IMR-90 (cell line): Measurements from ENCODE around the gene PSMA8. TPM values are rescaled to one million over a fixed set of nuclear protein-coding genes. Genes with fewer than 3 reads are reported as not detected.

ENCODE experiments used
- ATAC-seq: fragments of 200-7000 bp; cut with Tn5 transposase; 2 replicates; pipeline ENCODE4 v1.9.1; 2020; ENCODE audit warnings: low read depth, mild to moderate bottlenecking, moderate library complexity
- BruUV-seq: library from RNA; stranded (reverse); fragments of 400-500 nt; replicated peaks from 2 replicates; lab custom pipeline; 2021; lab: Mats Ljungman, UMichigan
- CTCF ChIA-PET: fragments of 300-600 bp; formaldehyde crosslinking; extraction: SDS; loops from one replicate; lab custom pipeline; 2021; ENCODE audit warnings: antibody characterized with exemption; lab: Yijun Ruan, JAX
- POLR2A ChIA-PET: fragments of 300-600 bp; sonication (Branson Sonifier 250); formaldehyde crosslinking; loops from one replicate; lab custom pipeline; 2022; ENCODE audit warnings: antibody characterized with exemption; ENCODE audit not compliant: unreplicated experiment; lab: Charles Lee
- DNase-seq: peaks from one replicate; pipeline ENCODE4 v3.0.0; 2013
- H2AFZ ChIP-seq: replicated peaks from 2 replicates; pipeline ENCODE3; 2013; ENCODE audit warnings: low read length, mild to moderate bottlenecking; ENCODE audit not compliant: poor library complexity
- H2AK5ac ChIP-seq: 2 replicates; pipeline ENCODE4 v1.6.1; 2013; ENCODE audit warnings: low read depth, low read length, inconsistent platforms
- H2AK9ac ChIP-seq: replicated peaks from 2 replicates; pipeline ENCODE3; 2013; ENCODE audit warnings: mild to moderate bottlenecking, low read depth, low read length, moderate library complexity; ENCODE audit not compliant: poor library complexity
- H2BK120ac ChIP-seq: 2 replicates; pipeline ENCODE4 v1.6.1; 2013; ENCODE audit warnings: low read depth, low read length, inconsistent platforms
- H2BK15ac ChIP-seq: 3 replicates; pipeline ENCODE4 v1.6.1; 2013; ENCODE audit warnings: low read depth, low read length, inconsistent platforms
- H2BK20ac ChIP-seq: 2 replicates; pipeline ENCODE4 v1.6.1; 2013; ENCODE audit warnings: low read depth, mild to moderate bottlenecking, inconsistent platforms, low read length, moderate library complexity
- H2BK5ac ChIP-seq: 2 replicates; pipeline ENCODE4 v1.6.1; 2013; ENCODE audit warnings: mild to moderate bottlenecking, low read depth, low read length, inconsistent platforms; ENCODE audit not compliant: poor library complexity, severe bottlenecking
- H3K14ac ChIP-seq: replicated peaks from 2 replicates; pipeline ENCODE4 v1.6.1; 2013; ENCODE audit warnings: low read depth, low read length, inconsistent platforms
- H3K18ac ChIP-seq: 2 replicates; pipeline ENCODE4 v1.6.1; 2013; ENCODE audit warnings: low read depth, low read length, control low read depth
- H3K23ac ChIP-seq: 2 replicates; pipeline ENCODE4 v1.6.1; 2013; ENCODE audit warnings: low read depth, low read length, inconsistent platforms
- H3K27ac ChIP-seq: 2 replicates; pipeline ENCODE4 v1.5.1; 2013; ENCODE audit warnings: mild to moderate bottlenecking, control low read depth, low read length; ENCODE audit not compliant: insufficient read depth
- H3K27me3 ChIP-seq: 2 replicates; pipeline ENCODE4 v1.6.1; 2013; ENCODE audit warnings: low read length; ENCODE audit not compliant: control insufficient read depth, insufficient read depth
- H3K36me3 ChIP-seq: 2 replicates; pipeline ENCODE4 v1.6.1; 2013; ENCODE audit warnings: low read length, mixed read lengths; ENCODE audit not compliant: control insufficient read depth, insufficient read depth
- H3K4ac ChIP-seq: 2 replicates; pipeline ENCODE4 v1.6.1; 2013; ENCODE audit warnings: low read depth, low read length, inconsistent platforms
- H3K4me1 ChIP-seq: 2 replicates; pipeline ENCODE4 v1.6.1; 2013; ENCODE audit warnings: low read length, mixed read lengths; ENCODE audit not compliant: control insufficient read depth, insufficient read depth
- H3K4me2 ChIP-seq: 2 replicates; pipeline ENCODE4 v1.6.1; 2013; ENCODE audit warnings: low read depth, mild to moderate bottlenecking, control low read depth, low read length, moderate library complexity
- H3K4me3 ChIP-seq: 2 replicates; pipeline ENCODE4 v1.5.1; 2013; ENCODE audit warnings: low read depth, mild to moderate bottlenecking, control low read depth, low read length, moderate library complexity; ENCODE audit not compliant: insufficient read depth
- H3K56ac ChIP-seq: 2 replicates; pipeline ENCODE4 v1.6.1; 2013; ENCODE audit warnings: low read length, inconsistent platforms; ENCODE audit not compliant: insufficient read depth; ENCODE audit errors: extremely low read depth
- H3K79me1 ChIP-seq, 2 experiments: 2 replicates each; pipeline ENCODE4 v1.6.1; 2013; ENCODE audit warnings: low read length in 2 of 2, inconsistent platforms in 1 of 2, low read depth in 1 of 2
- H3K9ac ChIP-seq: 2 replicates; pipeline ENCODE4 v1.6.1; 2013; ENCODE audit warnings: low read depth, low read length, control low read depth
- H3K9me1 ChIP-seq: 2 replicates; pipeline ENCODE4 v1.6.1; 2013; ENCODE audit warnings: low read length, inconsistent platforms; ENCODE audit not compliant: insufficient read depth
- H3K9me3 ChIP-seq: 2 replicates; pipeline ENCODE4 v1.6.1; 2013; ENCODE audit warnings: low read length; ENCODE audit not compliant: control insufficient read depth, insufficient read depth
- H4K20me1 ChIP-seq: 2 replicates; pipeline ENCODE4 v1.6.1; 2013; ENCODE audit warnings: low read length, inconsistent platforms; ENCODE audit not compliant: insufficient read depth
- H4K5ac ChIP-seq: 2 replicates; pipeline ENCODE4 v1.6.1; 2013; ENCODE audit warnings: mild to moderate bottlenecking, low read depth, low read length, control low read depth
- H4K8ac ChIP-seq, 2 experiments: 2 replicates each; pipeline ENCODE4 v1.6.1; 2013; ENCODE audit warnings: low read depth in 2 of 2, low read length in 2 of 2, control low read depth in 1 of 2, inconsistent platforms in 1 of 2
- H4K91ac ChIP-seq: 2 replicates; pipeline ENCODE4 v1.6.1; 2013; ENCODE audit warnings: low read depth, low read length, inconsistent platforms; ENCODE audit not compliant: insufficient read depth
- MAFK ChIP-seq: IDR thresholded peaks from 2 replicates; pipeline ENCODE4 v1.6.1; 2012; ENCODE audit warnings: low read depth, low read length, improper control_type of control experiment
- MAZ ChIP-seq: IDR thresholded peaks from 2 replicates; pipeline ENCODE4 v1.6.1; 2012; ENCODE audit warnings: low read depth, mild to moderate bottlenecking, low read length, improper control_type of control experiment, moderate library complexity, borderline replicate concordance
- RCOR1 ChIP-seq: IDR thresholded peaks from 2 replicates; pipeline ENCODE4 v1.6.1; 2012; ENCODE audit warnings: mild to moderate bottlenecking, low read length, improper control_type of control experiment; ENCODE audit not compliant: insufficient replicate concordance
- WGBS, 2 experiments: methylation state at CpG; one replicate each; pipeline versions ENCODE4 v1.1.5 to v1.1.7; 2013; ENCODE audit warnings: missing lambda C conversion rate in 2 of 2; ENCODE audit not compliant: insufficient read length in 1 of 2; ENCODE audit errors: extremely low coverage in 2 of 2; 5-methylcytosine and 5-hydroxymethylcytosine counted together
- dilution Hi-C: fragments of 300-500 bp; cut with HindIII; formaldehyde crosslinking; loops from one replicate; pipeline ENCODE4 v1.14.3; 2018; ENCODE audit warnings: low sequenced_read_pairs; ENCODE audit not compliant: unreplicated experiment
- in situ Hi-C: fragments of 300-500 bp; cut with MboI; formaldehyde crosslinking; loops from 3 replicates; pipeline ENCODE4 v1.14.3; 2019; ENCODE audit warnings: low sequenced_read_pairs, inconsistent platforms, mixed read lengths
- intact Hi-C: fragments of 100-400 bp; cut with micrococcal nuclease; formaldehyde crosslinking; loops from 2 replicates; pipeline ENCODE4 v1.10.0; 2022
- polyA plus RNA-seq, 3 experiments: library from polyadenylated mRNA; depleted of rRNA; stranded (reverse); fragments of >200 nt; gene quantifications; 2 replicates each; pipeline ENCODE4 v1.2.3, GENCODE V29; 2012; ENCODE audit warnings: low replicate concordance in 1 of 3
- total RNA-seq: library from RNA; depleted of rRNA; stranded (reverse); fragments of >200 nt; gene quantifications from 2 replicates; pipeline ENCODE4 v1.2.3, GENCODE V29; 2012

Gene PSMA8
- total and polyA plus RNA-seq, 2 of the 4 experiments (the other 2 are of a cell fraction) = not detected

GRCh38 chr18:26208977-26209376 is 75.3 kb downstream of the PSMA8 start:
- H3K36me3 ChIP-seq = no peaks in the 10 kb centered on the region
- H2BK5ac ChIP-seq = no peak overlapping the region
- no peak overlapping the region for H2BK15ac ChIP-seq
- no peak overlapping the region for H3K23ac ChIP-seq
- no peaks in the 10 kb centered on the region for H3K79me1 ChIP-seq
- no peaks in the 10 kb centered on the region for H3K9me3 ChIP-seq
- no peak overlapping the region for H2AFZ ChIP-seq
- no peak overlapping the region for H3K56ac ChIP-seq
- dilution Hi-C loops = no loop called here
- no peaks in the 10 kb centered on the region for H3K4me1 ChIP-seq
- no TSS peak for BruUV-seq
- H3K9ac ChIP-seq = no peak overlapping the region
- no peak overlapping the region for H2AK5ac ChIP-seq
- H3K4ac ChIP-seq = no peak overlapping the region
- H3K4me2 ChIP-seq = no peak overlapping the region
- no peaks in the 10 kb centered on the region for H4K20me1 ChIP-seq
- H4K91ac ChIP-seq = no peak overlapping the region
- intact Hi-C loops = no loop called here
- no peaks in the 10 kb centered on the region; the same call in 1 of the 2 replicates for H3K27me3 ChIP-seq
- DNase-seq (no peak), ATAC-seq (no peak)
- H2AK9ac ChIP-seq = no peak overlapping the region
- no peak overlapping the region for H3K27ac ChIP-seq
- no peak overlapping the region for H3K4me3 ChIP-seq
- in situ Hi-C loops = no loop called here
- ChIA-PET CTCF (no interaction called here), POLR2A (no interaction called here)
- TF ChIP-seq MAZ = no peak
- TF ChIP-seq RCOR1 = no peak
- TF ChIP-seq MAFK = no peak
- H3K9me1 ChIP-seq = no peaks in the 10 kb centered on the region
- no peak overlapping the region for H3K18ac ChIP-seq
- no peak overlapping the region for H4K8ac ChIP-seq
- no peak overlapping the region for H2BK120ac ChIP-seq
- H2BK20ac ChIP-seq = no peak overlapping the region
- no CpG with 5 or more reads among the region's 2 CpGs for WGBS, 2 experiments
- no peak overlapping the region for H3K14ac ChIP-seq
- no peak overlapping the region for H4K5ac ChIP-seq
